Tibial nerve (tissue), 4 donors: ENCODE data around the gene NUBP1.

Experiments
- CTCF ChIP-seq, 5 experiments: fragments of 200-600 bp in 3 of 5; fragments of 450-650 bp in 2 of 5; sonication (generic) in 3 of 5; IDR thresholded peaks; one replicate each; pipeline ENCODE4 v1.5.1; 2016 to 2019; ENCODE audit warnings: antibody characterized with exemption in 5 of 5, mild to moderate bottlenecking in 3 of 5, moderate library complexity in 2 of 5
- EP300 ChIP-seq, 2 donors: sonication (generic); formaldehyde crosslinking; IDR thresholded peaks; one replicate each; pipeline ENCODE4 v1.6.1; 2017; ENCODE audit warnings: antibody characterized with exemption in 2 of 2, mild to moderate bottlenecking in 1 of 2
- POLR2A ChIP-seq, 2 donors: fragments of 450-650 bp; IDR thresholded peaks; one replicate each; pipeline ENCODE4 v1.6.1; 2017; ENCODE audit warnings: antibody characterized with exemption in 2 of 2, mild to moderate bottlenecking in 2 of 2, moderate library complexity in 2 of 2

- TF ChIP-seq POLR2A (IDR thresholded peaks at IDR 0.05) = no peak
- no peak for TF ChIP-seq EP300 (IDR thresholded peaks at IDR 0.05)
- TF ChIP-seq CTCF (IDR thresholded peaks at IDR 0.05) = no peak
Measured at GRCh38 chr16:10756574-10756973, 12.9 kb downstream of the NUBP1 start.
